ENCODE data around the gene TTC23L.

DNA sequence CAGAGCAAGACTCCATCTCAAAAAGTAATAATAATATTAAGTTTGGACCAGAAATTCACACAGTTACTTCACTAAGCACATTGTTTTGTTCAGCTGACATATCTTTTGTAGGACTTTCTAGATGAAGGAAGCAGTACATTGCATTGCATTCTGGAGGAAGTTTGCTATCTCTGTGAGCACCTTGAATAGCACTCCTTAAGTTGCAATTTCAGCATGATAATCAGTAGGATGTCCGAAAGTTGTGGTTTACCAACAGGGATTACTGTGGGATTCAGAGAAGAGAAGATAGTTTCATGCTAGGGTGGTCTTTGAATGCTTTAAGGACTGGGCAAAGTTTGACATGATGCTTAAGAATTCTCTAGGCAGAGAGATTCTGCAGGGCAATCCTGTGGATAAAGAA lies 18.4 kb upstream of the TTC23L start:
- TF ChIP-seq, protein P1, sequence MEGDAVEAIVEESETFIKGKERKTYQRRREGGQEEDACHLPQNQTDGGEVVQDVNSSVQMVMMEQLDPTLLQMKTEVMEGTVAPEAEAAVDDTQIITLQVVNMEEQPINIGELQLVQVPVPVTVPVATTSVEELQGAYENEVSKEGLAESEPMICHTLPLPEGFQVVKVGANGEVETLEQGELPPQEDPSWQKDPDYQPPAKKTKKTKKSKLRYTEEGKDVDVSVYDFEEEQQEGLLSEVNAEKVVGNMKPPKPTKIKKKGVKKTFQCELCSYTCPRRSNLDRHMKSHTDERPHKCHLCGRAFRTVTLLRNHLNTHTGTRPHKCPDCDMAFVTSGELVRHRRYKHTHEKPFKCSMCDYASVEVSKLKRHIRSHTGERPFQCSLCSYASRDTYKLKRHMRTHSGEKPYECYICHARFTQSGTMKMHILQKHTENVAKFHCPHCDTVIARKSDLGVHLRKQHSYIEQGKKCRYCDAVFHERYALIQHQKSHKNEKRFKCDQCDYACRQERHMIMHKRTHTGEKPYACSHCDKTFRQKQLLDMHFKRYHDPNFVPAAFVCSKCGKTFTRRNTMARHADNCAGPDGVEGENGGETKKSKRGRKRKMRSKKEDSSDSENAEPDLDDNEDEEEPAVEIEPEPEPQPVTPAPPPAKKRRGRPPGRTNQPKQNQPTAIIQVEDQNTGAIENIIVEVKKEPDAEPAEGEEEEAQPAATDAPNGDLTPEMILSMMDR (IDR thresholded peaks at IDR 0.05; ENCODE audit: low read depth, low read length), result no peak
- no peak for TF ChIP-seq EZH2phosphoT487 (IDR thresholded peaks at IDR 0.05; ENCODE audit: low read depth)
